Activated CD4-positive, alpha-beta memory T cell treated with anti-CD3 and anti-CD28 coated beads for 36 hours (primary cell): ENCODE data around the gene CFAP69. TPM values are rescaled to one million over a fixed set of nuclear protein-coding genes. Genes with fewer than 3 reads are reported as not detected.

Experiments used
- CTCF ChIA-PET: fragments of 350-600 bp; sonication (Branson Sonifier 250); formaldehyde crosslinking; loops from one replicate; lab custom pipeline; 2021; ENCODE audit warnings: antibody characterized with exemption, inconsistent platforms; lab: Charles Lee
- POLR2A ChIA-PET: fragments of 350-600 bp; sonication (Branson Sonifier 250); formaldehyde crosslinking; loops from one replicate; lab custom pipeline; 2021; ENCODE audit warnings: antibody characterized with exemption; lab: Charles Lee
- DNase-seq: peaks from one replicate; pipeline ENCODE4 v3.0.0-alpha.2; 2020
- H3K27ac Mint-ChIP-seq: one replicate; pipeline ENCODE4 v1.8.0; 2021; ENCODE audit warnings: mixed read lengths
- H3K27me3 Mint-ChIP-seq: one replicate; pipeline ENCODE4 v1.8.0; 2021; ENCODE audit warnings: mixed read lengths
- H3K36me3 Mint-ChIP-seq: one replicate; pipeline ENCODE4 v1.8.0; 2021; ENCODE audit warnings: mixed read lengths
- H3K4me1 Mint-ChIP-seq: one replicate; pipeline ENCODE4 v1.8.0; 2021; ENCODE audit warnings: low read depth, mixed read lengths
- H3K4me3 Mint-ChIP-seq: one replicate; pipeline ENCODE4 v1.8.0; 2021; ENCODE audit warnings: mild to moderate bottlenecking, mixed read lengths
- H3K9me3 Mint-ChIP-seq: one replicate; pipeline ENCODE4 v1.8.0; 2021; ENCODE audit warnings: mixed read lengths
- intact Hi-C: fragments of 100-400 bp; cut with micrococcal nuclease; formaldehyde crosslinking; loops from one replicate; pipeline ENCODE4 v1.15.1; 2023
- total RNA-seq, 2 experiments: library from RNA; stranded (reverse); gene quantifications; one replicate each; pipeline ENCODE4 v1.2.3, GENCODE V29; 2021

CFAP69 gene
- total RNA-seq, 2 experiments from 2014 or later, result 0.48 TPM; not detected in 1

- Mint-ChIP-seq H3K27ac (no peak overlapping the region), H3K4me3 (no peak overlapping the region), H3K36me3 (no peaks in the 10 kb centered on the region), H3K27me3 (peaks cover 18% of the 10 kb centered on the region), H3K9me3 (no peaks in the 10 kb centered on the region), H3K4me1 (no peaks in the 10 kb centered on the region)
- CTCF ChIA-PET, result no interaction called here
- POLR2A ChIA-PET, result no interaction called here
- intact Hi-C loops, result no loop called here
- DNase-seq, result no peak
These were observed 22.6 kb upstream of the CFAP69 start for GRCh38 chr7:90222390-90222789.

DNA sequence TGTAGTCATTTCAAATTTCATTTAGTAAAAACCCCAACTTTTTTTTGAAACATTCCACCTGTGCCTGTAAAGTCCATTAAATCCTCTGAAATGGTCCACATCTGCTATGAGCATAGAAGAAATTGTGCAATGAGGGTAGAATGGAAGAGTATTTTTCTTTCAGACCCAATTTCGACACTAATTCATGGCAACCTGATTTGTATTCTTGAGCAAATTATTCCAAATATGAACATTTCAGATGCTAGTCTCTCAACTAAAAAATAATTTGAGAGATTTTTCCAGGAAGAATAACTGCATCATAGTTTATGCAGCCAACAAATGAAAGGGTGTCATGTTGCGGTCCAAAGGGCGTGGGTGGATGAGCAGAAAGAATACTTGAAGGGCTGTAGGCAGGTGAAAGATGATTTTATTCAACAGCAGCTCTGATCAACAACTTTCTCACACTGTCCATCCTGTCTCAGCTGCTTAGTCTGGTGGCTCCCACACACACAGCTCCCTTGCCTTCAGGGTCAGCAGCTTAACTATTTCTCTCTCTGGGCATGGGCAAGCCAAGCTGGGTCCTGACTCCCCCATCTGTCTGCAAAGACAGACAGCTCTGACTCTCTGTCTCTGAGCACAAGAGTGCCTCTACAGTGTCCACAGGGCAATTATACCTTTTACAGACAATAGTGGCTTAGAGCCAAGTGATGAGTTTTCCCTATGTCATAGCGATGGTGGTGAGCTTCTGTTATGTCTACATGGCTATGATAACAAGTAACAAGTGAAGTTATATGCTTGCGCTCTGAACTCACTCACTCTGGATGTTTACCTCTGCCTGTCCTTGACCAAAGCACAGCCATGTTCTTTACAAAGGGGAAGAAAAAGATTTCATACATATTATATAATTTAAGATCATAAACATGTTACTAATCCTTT is 21.9 kb upstream of the CFAP69 start:
- Mint-ChIP-seq H3K27ac (no peak overlapping the region), H3K4me3 (no peak overlapping the region), H3K27me3 (peaks cover 18% of the 10 kb centered on the region), H3K4me1 (no peaks in the 10 kb centered on the region), H3K9me3 (no peaks in the 10 kb centered on the region), H3K36me3 (no peaks in the 10 kb centered on the region)
- intact Hi-C loops, result no loop called here
- ChIA-PET CTCF (no interaction called here), POLR2A (no interaction called here)
- DNase-seq, result no peak

- intact Hi-C loops, result no loop called here
- DNase-seq, result no peak
- Mint-ChIP-seq H3K4me3 (no peak overlapping the region), H3K27me3 (peaks cover 22% of the 10 kb centered on the region), H3K4me1 (no peaks in the 10 kb centered on the region), H3K36me3 (no peaks in the 10 kb centered on the region), H3K27ac (no peak overlapping the region), H3K9me3 (no peaks in the 10 kb centered on the region)
- ChIA-PET POLR2A (no interaction called here), CTCF (no interaction called here)
These were observed 20.8 kb upstream of the CFAP69 start for GRCh38 chr7:90224195-90224594.

- ChIA-PET POLR2A (no interaction called here), CTCF (no interaction called here)
- intact Hi-C loops, result no loop called here
- peaks cover 19% of the 10 kb centered on the region for H3K27me3 Mint-ChIP-seq
- no peaks in the 10 kb centered on the region for H3K36me3 Mint-ChIP-seq
- no peak overlapping the region for H3K4me3 Mint-ChIP-seq
- H3K27ac Mint-ChIP-seq, result no peak overlapping the region
- no peaks in the 10 kb centered on the region for H3K4me1 Mint-ChIP-seq
- no peak for DNase-seq
- no peaks in the 10 kb centered on the region for H3K9me3 Mint-ChIP-seq
These were observed 19.8 kb upstream of the CFAP69 start for GRCh38 chr7:90225181-90225580.

GRCh38 chr7:90225601-90226000 is 19.4 kb upstream of the CFAP69 start:
- no peak overlapping the region for H3K4me3 Mint-ChIP-seq
- intact Hi-C loops, result no loop called here
- CTCF ChIA-PET, result no interaction called here
- H3K9me3 Mint-ChIP-seq, result no peaks in the 10 kb centered on the region
- H3K36me3 Mint-ChIP-seq, result no peaks in the 10 kb centered on the region
- POLR2A ChIA-PET, result no interaction called here
- no peak for DNase-seq
- no peak overlapping the region for H3K27ac Mint-ChIP-seq
- peaks cover 17% of the 10 kb centered on the region for H3K27me3 Mint-ChIP-seq
- no peaks in the 10 kb centered on the region for H3K4me1 Mint-ChIP-seq

- DNase-seq, result no peak
- no peaks in the 10 kb centered on the region for H3K36me3 Mint-ChIP-seq
- intact Hi-C loops, result no loop called here
- no peaks in the 10 kb centered on the region for H3K4me1 Mint-ChIP-seq
- no peak overlapping the region for H3K27ac Mint-ChIP-seq
- POLR2A ChIA-PET, result no interaction called here
- CTCF ChIA-PET, result no interaction called here
- no peak overlapping the region for H3K4me3 Mint-ChIP-seq
- no peaks in the 10 kb centered on the region for H3K9me3 Mint-ChIP-seq
- H3K27me3 Mint-ChIP-seq, result peaks cover 13% of the 10 kb centered on the region
These were observed 17.7 kb upstream of the CFAP69 start for GRCh38 chr7:90227259-90227658.

DNA sequence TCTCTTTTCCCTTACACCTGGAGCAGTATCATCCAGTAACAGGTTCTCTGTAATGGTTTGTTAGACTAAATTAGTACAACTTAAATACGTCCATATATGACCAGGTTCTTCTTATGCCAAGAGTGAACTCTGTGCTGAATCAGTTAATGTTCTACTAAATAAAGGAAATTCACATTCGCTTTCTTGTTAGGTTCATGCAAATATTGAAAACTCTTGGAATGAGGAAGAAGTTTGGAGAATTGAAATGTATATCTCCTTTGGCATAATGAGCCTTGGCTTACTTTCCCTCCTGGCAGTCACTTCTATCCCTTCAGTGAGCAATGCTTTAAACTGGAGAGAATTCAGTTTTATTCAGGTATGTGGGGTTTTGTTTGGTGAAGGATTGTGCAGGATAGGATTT is 15.3 kb upstream of the CFAP69 start:
- intact Hi-C loops, result no loop called here
- ChIA-PET CTCF (no interaction called here), POLR2A (interaction anchor here (0.8 kb wide), 1 partner anchor 1571 kb away, joined by 3 read pairs; no protein-coding TSS in a partner anchor)
- DNase-seq, result no peak
- Mint-ChIP-seq H3K27ac (no peak overlapping the region), H3K27me3 (peaks cover 15% of the 10 kb centered on the region), H3K4me3 (no peak overlapping the region), H3K4me1 (no peaks in the 10 kb centered on the region), H3K9me3 (no peaks in the 10 kb centered on the region), H3K36me3 (no peaks in the 10 kb centered on the region)

- ChIA-PET CTCF (no interaction called here), POLR2A (no interaction called here)
- Mint-ChIP-seq H3K9me3 (no peaks in the 10 kb centered on the region), H3K4me1 (no peaks in the 10 kb centered on the region), H3K27ac (no peak overlapping the region), H3K27me3 (peaks cover 11% of the 10 kb centered on the region), H3K36me3 (no peaks in the 10 kb centered on the region), H3K4me3 (no peak overlapping the region)
- no peak for DNase-seq
- intact Hi-C loops, result no loop called here
These were observed 14.1 kb upstream of the CFAP69 start for GRCh38 chr7:90230834-90231233.

DNA sequence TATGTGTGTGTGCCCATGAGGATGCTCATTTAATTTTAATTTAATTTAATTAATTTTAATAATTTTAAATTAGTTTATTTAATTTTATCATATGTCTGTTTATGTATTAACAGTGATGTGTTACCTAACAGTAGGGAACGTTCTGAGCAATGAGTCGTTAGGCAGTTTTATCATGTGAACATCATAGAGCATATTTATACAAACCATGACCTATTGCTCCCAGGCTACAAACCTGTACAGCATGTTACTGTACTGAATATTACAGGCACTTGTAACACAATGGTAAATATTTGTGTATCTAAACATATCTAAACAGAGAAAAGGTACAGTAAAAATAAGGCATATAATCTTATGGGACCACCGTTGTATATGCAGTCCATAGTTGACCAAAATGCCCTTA is 13.7 kb upstream of the CFAP69 start:
- ChIA-PET CTCF (no interaction called here), POLR2A (no interaction called here)
- no peak overlapping the region for H3K4me3 Mint-ChIP-seq
- no peak overlapping the region for H3K27ac Mint-ChIP-seq
- DNase-seq, result no peak
- H3K36me3 Mint-ChIP-seq, result no peaks in the 10 kb centered on the region
- intact Hi-C loops, result no loop called here
- peaks cover 11% of the 10 kb centered on the region for H3K27me3 Mint-ChIP-seq
- H3K9me3 Mint-ChIP-seq, result no peaks in the 10 kb centered on the region
- H3K4me1 Mint-ChIP-seq, result no peaks in the 10 kb centered on the region

GRCh38 chr7:90232430-90232829 is 12.5 kb upstream of the CFAP69 start:
- Mint-ChIP-seq H3K27ac (no peak overlapping the region), H3K9me3 (no peaks in the 10 kb centered on the region), H3K27me3 (peaks cover 9% of the 10 kb centered on the region), H3K4me1 (no peaks in the 10 kb centered on the region), H3K4me3 (no peak overlapping the region), H3K36me3 (no peaks in the 10 kb centered on the region)
- intact Hi-C loops, result no loop called here
- ChIA-PET CTCF (no interaction called here), POLR2A (no interaction called here)
- no peak for DNase-seq

- no peaks in the 10 kb centered on the region for H3K36me3 Mint-ChIP-seq
- H3K4me3 Mint-ChIP-seq, result no peak overlapping the region
- H3K27me3 Mint-ChIP-seq, result peaks cover 9% of the 10 kb centered on the region
- intact Hi-C loops, result no loop called here
- H3K27ac Mint-ChIP-seq, result no peak overlapping the region
- DNase-seq, result no peak
- H3K9me3 Mint-ChIP-seq, result no peaks in the 10 kb centered on the region
- H3K4me1 Mint-ChIP-seq, result no peaks in the 10 kb centered on the region
- ChIA-PET POLR2A (no interaction called here), CTCF (no interaction called here)
These were observed 11.4 kb upstream of the CFAP69 start for GRCh38 chr7:90233569-90233968.

GRCh38 chr7:90236721-90237289 is 8.2 kb upstream of the CFAP69 start:
- CTCF ChIA-PET, result no interaction called here

DNA sequence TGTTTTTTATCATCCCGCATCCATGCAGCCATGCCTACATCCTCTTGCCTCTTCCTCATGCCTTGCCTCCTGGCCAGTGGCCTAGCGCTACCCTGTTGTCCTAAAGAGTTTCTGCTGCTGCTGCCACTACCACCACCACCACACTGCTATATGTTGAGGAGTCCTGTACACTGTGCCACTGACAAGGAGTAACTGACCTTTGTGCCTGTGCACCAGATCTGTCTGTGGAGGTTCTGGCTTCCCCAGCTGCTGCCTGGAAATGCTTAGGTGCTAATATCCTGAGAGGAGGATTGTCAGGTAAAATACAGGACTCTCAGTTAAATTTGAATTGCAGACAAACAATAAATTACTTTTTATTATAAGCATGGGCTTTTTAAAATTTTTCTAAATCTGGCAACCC is 7.0 kb upstream of the CFAP69 start:
- no peak overlapping the region for H3K4me3 Mint-ChIP-seq
- ChIA-PET CTCF (no interaction called here), POLR2A (no interaction called here)
- H3K27ac Mint-ChIP-seq, result no peak overlapping the region
- no peak for DNase-seq
- no peaks in the 10 kb centered on the region for H3K9me3 Mint-ChIP-seq
- intact Hi-C loops, result no loop called here
- H3K27me3 Mint-ChIP-seq, result peaks cover 6% of the 10 kb centered on the region
- no peaks in the 10 kb centered on the region for H3K4me1 Mint-ChIP-seq
- H3K36me3 Mint-ChIP-seq, result no peaks in the 10 kb centered on the region

More at GRCh38 chr7:90236721-90237289, 8.2 kb upstream of the CFAP69 start:
- no peaks in the 10 kb centered on the region for H3K36me3 Mint-ChIP-seq
- peaks cover 9% of the 10 kb centered on the region for H3K27me3 Mint-ChIP-seq
- H3K4me1 Mint-ChIP-seq, result no peaks in the 10 kb centered on the region
- no peak overlapping the region for H3K27ac Mint-ChIP-seq
- POLR2A ChIA-PET, result no interaction called here
- no peaks in the 10 kb centered on the region for H3K9me3 Mint-ChIP-seq
- no peak for DNase-seq
- no peak overlapping the region for H3K4me3 Mint-ChIP-seq
- intact Hi-C loops, result no loop called here
